NCI-H2196 (cell line): ENCODE measurements around the gene GLIS1.

Source experiments
- DNase-seq: peaks from one replicate; lab custom pipeline; 2025; ENCODE audit not compliant: unreplicated experiment; lab: John Stamatoyannopoulos, UW

GLIS1 gene

DNA sequence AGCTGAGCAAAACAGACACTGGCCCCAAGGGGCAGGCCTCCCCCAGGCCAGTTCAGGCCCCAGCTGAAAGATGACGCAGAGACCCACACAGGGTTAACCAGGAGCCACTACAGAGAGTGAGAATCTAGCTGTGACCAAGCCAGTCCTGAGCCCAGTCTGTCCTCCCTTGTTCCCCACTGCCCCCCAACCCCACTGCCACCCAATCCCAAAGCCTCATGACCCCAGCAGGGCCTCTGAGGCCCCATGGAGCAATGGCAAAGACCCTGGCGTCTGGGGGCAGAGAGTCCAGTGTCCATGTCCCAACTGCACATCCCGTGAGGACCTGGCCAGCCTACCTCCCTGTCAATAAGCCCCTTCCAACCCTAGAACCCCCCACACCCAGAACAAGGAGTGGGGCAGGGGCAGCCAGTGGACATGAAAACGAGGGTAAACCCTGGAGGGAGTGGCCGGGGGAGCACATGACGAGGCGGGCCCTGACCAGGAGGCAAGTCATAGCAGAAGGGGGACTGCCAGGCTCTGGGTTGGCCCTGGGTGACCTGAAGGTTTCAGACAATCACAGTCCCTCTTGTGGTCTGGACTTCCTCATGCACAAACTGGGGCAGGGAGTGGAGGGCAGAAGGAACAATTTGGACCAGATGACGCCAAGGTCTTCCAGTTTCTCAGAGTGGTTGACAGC, 100.5 kb downstream of the GLIS1 start:
- no peak for DNase-seq

DNA sequence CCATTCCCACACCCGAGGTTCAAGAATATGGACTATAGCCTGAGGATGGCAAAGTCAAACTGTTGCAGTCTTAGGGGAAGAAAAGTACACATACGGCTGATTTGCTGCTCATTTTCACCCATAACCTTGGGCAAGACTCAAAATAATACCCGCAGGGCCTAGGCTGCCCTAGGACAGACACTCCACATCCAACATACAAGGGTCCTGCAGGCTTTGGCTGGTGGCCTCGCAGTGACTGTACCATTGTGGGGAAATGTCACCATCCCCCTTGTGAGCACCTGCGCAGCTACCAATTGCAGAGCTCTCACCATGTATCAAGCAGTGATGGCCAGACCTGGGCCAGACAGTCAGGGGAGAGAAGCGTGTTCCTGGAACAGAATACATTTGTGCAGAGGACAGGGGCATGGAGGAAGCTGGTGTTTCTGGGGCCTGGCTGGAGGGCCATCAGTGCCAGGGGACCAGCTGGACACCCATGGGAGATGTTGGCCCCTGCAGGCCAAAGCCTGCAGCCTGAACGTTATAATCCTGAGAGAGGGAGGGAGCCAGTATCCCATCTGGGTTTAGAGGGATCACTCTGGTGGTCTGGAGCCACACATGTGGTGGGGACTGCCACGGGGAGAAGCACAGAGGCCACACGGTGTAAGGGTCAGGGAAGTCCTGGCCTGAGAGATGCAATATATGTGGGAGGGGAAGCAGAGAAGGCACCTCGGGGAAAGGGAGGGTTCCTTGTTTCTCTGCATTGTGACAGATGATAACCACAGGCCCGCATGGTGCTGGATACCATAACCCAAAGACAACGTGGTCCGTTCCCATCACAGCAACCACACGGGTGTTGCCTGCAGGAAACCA, 101.2 kb downstream of the GLIS1 start:
- DNase-seq: no peak

DNA sequence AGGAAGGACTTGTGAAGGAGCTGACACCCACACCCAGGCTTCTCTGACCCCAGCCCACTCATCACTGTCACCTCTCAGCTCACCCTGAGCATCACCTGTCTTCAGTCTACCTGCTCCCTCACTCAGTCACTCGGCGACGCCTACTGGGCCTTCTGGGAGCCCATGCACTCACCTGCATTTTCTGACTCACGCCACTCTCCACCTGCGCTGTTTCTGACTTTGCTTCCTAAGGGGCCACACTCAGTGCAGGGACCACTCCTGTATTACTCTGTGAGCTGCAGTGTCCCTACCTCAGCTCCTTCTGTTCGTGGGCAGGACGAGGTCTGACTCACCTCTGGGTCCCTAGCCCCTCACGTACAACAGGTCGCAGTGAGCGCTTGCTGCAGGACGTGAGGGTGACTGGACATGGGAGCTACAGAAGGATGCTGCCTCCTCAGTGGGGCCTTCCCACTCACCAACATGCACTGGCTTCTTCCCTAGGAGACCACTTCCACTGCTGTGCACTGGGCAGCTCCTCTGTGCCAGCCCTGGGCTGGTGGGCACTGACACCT, 102.3 kb downstream of the GLIS1 start:
- DNase-seq: no peak

DNA sequence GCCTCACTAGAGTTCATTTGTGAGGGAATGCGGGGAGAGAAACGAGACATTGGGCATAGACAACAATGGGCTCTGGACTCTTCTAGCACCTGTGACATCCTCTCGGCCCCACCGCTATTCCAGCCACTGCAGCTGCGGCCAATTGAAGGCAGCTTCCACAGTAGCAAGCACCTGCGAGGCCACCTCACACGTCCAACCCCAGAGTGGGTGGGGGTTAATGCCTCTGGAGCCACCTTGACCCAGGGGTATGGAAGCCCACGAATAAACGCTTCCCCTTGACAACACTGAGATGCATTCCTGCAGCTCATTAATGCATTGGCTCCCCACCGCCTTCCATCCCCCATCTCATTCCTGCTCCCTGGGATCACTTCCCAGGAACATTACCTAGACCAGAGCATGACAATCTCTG, 104.4 kb downstream of the GLIS1 start:
- DNase-seq: no peak

DNA sequence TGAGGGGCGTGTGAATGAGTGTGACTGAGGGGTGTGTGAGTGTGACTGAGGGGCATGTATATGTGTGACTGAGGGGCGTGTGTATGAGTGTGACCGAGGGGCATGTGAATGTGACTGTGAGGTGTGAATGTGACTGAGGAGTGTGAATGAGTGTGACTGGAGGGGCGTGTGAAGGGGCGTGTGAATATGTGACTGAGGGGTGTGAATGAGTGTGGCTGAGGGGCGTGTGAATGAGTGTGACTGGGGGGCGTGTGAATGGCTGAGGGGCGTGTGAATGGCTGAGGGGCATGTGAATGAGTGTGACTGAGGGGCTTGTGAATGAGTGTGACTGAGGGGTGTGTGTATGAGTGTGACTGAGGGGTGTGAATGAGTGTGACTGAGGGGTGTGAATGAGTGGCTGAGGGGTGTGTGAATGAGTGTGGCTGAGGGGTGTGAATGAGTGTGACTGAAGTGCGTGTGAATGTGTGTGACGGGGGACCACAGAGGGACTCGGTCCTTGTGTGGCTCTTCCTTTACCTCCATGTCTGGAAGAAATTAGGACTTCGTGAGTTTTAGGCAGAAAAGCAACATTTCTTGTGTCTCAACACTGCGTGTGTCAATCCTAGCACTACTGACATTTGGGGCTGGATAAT, 105.8 kb downstream of the GLIS1 start:
- DNase-seq: no peak

DNA sequence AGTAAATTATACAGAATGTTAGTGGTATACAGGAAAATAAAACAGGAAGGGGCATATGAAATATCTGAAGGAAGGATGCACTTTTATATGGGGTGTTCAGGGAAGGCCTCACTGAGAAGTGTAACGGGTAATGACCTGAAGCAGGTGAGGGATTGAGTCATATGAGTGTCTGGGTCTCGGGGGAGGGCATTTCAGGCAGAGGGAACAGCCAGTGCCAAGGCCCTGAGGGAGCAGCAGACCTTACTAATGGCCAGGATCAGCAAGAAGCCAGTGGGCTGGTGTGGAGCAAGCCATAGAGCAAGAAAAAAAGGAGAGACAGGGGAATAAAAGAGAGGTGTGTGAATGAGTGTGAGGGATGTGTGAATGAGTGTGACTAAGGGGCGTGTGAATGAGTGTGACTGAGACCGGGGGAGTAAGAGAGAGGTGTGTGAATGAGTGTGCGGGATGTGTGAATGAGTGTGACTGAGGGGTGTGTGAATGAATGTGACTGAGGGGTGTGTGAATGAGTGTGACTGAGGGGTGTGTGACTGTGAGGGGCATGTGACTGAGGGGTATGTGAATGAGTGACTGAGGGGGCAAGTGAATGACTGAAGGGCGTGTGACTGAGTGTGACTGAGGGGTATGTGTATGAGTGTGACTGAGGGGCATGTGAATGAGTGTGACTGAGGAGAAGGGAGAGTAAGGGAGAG, 107.2 kb downstream of the GLIS1 start:
- no peak for DNase-seq

DNA sequence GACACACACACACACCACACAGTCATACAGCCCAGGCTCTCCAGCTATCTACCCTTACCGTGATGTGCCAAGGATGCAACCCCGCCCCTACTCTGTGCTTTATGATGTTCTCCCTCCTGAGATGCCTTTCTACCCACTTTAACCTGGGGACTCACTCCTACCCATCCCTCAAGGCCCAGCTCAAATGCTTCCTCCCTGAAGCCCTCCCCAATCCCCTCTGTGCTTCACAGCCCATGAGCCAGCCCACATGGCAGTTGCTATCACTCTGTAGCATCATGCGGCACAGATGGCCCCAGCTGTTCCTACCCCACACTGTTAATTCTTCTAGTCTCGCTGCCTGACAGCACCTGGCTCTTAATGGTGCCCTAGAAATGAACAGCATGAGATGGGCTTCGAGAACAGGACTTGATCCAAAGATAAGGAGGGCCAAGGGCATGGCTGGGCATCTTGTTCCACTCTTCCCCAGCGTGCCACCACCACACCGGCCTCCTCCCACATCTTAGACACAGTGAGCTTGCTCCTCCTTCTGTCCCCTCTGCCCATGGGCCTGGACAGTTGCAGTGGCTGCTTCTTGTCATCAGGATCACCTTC, 109.8 kb downstream of the GLIS1 start:
- DNase-seq: no peak

DNA sequence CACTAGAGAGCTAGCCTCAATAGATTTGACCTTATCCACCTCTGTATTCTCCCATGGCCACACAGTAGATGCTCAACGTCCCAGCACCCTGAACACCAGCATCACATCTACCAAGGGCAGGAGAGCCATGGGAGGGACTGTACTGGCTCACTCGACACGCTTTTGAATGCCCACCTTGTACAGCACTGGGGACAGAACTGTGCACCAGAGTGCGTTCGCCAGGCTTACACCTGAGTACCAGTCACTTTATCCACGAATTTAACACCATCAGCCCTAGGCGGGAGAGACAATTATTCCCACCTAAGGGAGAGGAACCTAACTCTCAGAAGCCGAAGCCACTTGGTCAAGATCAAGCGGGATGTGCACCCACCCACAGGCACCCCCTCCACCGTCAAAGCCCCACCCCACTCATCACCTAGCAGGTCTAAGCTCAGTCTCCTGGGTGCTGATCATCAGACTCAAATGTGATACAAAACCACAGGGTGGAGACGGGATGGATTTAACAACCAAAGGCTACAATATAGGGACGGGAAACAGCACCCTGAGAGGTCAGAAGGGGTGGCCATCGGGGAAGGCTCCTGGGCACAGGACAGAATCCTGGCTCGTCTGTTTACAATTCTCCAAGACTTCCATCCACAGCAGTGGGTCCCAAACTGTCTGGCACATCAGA, 110.5 kb downstream of the GLIS1 start:
- no peak for DNase-seq

DNA sequence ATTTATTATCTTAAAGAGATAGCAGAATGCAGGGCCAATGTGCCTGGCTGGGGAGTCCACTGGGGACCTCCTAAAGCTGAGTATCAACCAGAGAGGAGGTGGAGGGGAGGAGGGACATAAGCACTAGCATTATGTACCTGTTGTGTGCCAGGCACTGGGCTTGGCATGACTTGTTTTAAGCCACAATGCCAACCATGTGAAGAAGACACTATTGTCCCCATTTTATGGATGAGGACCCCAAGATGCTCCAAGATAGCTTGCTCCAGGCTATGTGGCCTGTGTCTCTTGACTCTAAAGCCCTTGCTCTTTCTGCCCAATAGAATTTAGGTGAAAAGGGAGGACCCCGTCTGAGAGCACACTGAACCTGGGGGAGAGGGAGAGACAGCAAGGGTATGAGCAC, 111.3 kb downstream of the GLIS1 start:
- no peak for DNase-seq

DNA sequence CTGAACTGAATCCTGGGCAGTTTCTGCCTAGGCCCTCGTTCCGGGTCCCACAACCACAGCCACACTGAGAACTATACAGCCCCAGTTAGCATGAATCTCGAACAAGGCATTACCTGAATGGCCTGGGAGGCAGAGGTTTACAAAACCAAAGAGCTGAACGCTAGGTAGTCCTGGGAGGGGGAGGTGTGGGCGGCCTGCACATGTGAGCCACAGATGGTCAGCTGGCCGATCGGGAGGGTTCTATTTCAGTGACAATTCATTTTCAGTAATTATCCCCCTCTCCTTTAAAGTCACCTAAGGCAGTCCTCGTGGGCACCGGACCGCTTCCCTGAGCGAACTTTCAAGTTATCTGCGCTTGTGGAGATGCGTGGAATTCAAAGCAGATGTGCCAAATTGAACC, 111.9 kb downstream of the GLIS1 start:
- DNase-seq: no peak

DNA sequence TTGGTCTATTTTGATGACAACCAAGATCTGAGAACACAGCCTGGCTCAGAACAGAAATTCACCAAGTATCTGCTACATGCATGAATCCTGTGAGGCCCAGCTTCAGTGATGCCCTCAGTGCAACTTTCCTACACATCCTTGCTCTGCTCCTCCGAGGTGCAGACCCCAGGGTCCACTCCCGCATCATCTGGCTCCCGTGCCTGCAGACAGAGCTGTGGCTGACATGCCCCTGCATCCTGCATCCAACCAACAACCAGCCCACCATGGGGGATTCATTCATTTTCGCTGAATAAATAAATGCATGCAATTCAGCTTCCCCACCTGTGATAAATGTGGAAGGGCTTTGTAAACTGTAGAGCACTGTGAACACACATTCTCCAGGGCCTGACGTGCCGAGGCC, 112.3 kb downstream of the GLIS1 start:
- no peak for DNase-seq

DNA sequence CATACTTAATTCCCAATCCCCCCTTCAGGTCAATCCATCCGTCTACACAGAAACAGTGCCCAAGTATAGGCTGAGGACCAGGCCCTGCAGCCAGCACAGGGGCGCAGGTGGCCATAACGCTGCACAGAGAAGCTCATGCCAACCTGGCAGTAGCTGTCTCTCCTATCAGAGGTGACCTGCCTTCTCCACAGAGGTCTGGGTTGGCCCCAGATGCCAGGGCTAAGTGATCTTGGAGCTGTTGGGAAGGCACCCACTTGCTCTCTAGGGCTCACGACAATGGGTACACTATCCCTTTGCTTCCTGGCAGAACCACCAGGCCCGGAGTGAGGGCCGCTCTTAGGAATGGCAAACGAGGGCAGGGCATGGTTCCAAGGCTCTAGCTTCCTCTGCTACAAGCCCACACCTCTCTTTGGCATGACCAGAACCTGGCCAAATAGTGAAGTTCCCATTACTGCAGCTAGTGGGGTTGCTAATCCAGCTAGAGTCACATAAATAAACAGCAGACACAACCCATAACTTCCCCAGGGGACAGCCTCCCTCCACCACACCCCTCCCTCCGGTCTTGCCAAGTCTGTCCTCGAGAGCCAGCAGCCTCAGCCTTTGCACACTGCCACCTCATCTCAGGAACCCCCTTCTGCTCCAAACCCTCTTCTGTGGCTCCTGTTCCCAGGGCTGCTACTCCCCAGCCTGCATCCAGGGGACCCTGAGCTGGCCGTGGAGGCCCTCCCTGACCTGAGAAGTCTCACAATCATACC, 113.0 kb downstream of the GLIS1 start:
- no peak for DNase-seq

DNA sequence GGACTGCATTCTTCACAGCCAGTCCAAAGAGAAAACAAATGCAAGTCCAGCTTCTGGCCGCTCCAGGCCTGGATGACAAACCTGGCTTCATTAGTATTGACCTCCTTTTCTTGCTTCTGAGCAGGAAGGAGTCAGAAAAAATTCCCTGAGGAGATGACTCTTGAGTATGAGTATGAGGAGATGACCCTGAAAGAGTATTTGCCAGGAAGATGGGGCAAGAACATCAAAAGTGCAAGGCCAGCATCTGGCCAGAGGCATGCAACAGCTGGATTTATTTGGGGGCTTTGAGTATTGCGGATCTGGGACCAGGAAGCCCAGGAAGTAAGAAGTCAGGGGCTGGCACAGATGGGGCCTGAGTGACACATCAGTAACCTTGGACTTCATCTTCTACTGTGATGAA, 113.9 kb downstream of the GLIS1 start:
- no peak for DNase-seq

DNA sequence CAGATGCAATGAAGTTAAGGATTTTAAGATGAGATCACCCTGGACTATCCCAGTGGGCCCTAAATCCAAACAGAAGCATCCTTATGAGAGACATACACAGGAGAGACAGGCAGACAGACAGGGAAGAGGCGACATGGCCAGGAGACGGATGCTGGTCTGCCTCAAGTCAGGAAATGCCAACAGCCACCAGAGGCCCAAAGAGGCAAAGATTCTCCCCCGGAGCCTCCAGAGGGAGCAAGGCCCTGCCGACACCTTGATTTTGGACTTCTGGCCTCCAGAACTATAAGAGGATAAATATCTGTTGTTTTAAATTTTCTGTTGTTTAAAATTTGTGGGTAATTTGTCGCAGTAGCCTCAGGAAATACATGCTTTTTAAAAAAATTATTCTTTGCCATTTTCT, 116.4 kb downstream of the GLIS1 start:
- DNase-seq: no peak

DNA sequence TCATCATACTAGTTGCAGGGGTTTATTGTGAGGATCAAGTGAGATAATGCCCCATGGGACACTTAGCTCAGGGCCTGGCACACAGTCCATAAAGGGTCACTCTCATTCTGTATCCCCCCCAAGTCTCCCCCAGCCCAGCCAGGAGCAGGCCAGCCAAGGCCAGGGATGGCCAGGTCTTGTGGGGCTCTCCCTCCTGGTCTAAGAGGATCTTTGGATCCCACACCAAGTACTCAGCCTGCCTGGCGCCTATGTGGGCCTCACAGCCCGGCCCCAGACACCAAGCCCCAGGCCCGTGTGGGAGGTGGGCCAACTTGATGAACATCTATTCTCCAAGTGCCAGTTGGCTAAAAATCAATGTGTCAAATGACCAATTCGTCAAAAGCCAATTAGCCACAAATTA, 117.8 kb downstream of the GLIS1 start:
- DNase-seq: no peak

DNA sequence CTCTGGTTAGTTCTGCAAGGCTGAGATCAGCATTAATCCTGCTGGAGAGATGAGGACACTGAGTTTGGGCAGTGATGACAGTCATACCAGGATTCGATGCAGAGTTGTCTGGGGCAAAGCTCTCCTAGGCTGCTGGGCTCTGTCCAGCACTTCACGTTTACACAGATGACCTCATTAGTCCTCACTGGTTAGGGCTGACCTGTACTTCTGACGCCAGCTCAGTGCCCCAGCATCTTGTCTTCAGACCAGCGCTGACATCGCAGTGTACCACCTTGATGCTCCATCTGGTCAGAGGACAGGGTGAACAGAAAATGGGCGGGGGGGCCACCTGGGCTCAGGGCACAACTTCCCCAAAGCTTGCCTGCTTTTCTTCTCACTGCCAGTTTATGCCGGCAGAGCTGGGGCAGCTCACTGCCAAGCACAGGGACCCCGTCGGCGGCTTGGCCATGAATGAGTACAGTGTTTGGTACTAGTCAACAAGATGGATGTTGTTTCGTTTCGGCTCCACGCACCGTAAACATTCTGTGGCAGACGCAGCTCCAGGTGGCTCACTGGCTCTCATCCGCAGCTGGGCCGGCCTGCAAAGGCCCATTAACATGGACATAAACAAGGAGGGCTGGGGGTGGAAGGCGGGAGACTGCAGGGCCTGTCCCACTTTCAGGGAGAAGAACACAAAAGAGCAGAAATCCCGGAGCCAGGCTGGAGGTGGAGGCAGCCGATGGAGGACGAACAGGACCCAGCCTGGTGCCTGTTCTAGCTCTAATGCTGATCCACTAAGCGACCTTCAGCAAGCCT, 118.7 kb downstream of the GLIS1 start:
- DNase-seq: no peak

DNA sequence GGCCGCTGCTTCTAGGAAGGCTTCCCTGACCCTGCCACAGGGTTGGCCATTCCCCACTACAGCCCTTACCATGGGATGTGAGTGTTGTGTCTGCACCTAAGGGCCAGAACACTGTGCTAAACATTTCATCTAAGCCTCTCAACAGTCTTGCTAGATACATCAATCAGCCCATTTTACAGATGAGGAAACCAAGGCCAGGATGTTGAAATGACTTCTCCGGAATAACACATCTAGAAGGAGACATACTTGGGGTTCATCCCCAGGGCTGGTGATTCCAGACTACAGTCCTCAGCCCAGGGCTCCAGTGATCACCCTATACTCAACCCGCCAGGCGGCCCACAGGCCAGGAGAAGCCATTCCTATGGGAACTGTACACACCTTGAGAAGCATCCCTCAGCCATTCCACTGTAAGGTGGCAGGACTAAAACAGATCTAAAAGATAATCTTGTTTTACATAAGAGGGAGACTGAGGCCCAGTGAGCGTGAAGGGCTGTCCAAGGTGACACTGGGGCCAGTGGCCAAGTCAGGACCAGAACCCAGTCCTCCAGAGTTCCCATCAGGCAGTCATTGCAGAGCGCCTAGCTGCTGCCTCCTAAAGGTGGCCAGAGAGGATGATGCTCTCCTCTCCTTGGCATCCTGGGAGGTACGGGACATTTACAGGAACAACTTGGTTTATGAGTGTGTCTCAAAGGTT, 119.5 kb downstream of the GLIS1 start:
- no peak for DNase-seq
